ENCODE results near the gene TRAF1.

The TRAF1 gene

DNA sequence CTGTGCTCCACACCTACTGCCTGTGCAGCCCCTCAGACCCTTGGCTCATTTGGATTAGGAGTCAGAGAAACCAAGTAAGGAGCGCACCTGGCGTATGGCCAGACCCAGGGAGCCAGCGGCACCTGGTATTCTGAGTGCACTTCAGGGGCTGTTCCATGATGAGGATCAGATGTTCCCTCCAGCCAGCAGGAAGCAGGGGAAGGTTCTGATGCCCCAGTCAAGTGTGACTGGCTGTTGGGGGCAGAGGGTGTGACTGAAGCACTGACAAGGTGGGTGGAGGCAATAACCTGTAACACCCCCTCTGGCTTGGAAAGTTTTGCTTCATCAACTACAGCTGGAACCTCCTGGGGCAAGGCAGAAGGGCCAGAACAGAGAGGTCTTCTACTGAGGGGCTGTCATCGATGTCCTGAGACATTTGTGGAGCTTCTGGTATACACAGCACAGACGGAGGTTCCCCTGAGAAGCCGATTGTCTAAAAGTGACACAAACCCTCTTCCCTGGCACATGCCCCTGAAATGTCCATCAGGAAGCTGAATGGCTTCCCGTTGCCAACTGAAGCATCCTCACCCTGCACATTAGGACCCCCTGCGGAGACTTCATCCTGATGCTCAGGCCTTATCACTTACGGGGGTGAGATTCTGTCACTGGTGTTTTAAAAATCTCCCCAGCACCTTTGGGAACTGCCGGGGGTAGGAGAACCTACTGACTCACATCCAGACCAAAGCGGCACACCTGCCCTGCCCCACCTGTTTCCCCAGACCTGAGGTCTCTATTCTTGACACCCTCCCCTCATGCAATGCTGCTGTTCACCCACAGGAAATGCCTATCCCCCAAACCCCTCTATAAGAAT, 21.1 kb downstream of the TRAF1 start:
- no peaks in the 10 kb centered on the region for H3K36me3 ChIP-seq (ENCODE audit: control insufficient read depth, insufficient read depth, low read length)
- H3K4me3 ChIP-seq (ENCODE audit: insufficient read depth, low read depth, low read length), result no peak overlapping the region
- no peaks in the 10 kb centered on the region for H3K9me3 ChIP-seq (ENCODE audit: control insufficient read depth, low read length)
- H3K4me1 ChIP-seq (ENCODE audit: control insufficient read depth, insufficient read depth, low read length), result no peaks in the 10 kb centered on the region
- H3K27ac ChIP-seq (ENCODE audit: insufficient read depth, low read depth, low read length, poor library complexity, severe bottlenecking), result no peak overlapping the region
- no peaks in the 10 kb centered on the region for H3K27me3 ChIP-seq (ENCODE audit: control insufficient read depth, insufficient read depth, low read length, poor library complexity, severe bottlenecking)
- 94% methylated on average over 11 of the region's 11 CpGs for WGBS, 2 experiments

GRCh38 chr9:120904978-120905301, 21.7 kb downstream of the TRAF1 start:
- WGBS, 2 experiments, result 95% methylated on average over 11 of the region's 11 CpGs

GRCh38 chr9:120904061-120904977, 22.3 kb downstream of the TRAF1 start:
- no peaks in the 10 kb centered on the region for H3K9me3 ChIP-seq (ENCODE audit: control insufficient read depth, low read length)
- H3K27ac ChIP-seq (ENCODE audit: insufficient read depth, low read depth, low read length, poor library complexity, severe bottlenecking), result no peak overlapping the region
- H3K4me3 ChIP-seq (ENCODE audit: insufficient read depth, low read depth, low read length), result no peak overlapping the region
- H3K4me1 ChIP-seq (ENCODE audit: control insufficient read depth, insufficient read depth, low read length), result no peaks in the 10 kb centered on the region
- WGBS, 2 experiments, result 92% methylated on average over 16 of the region's 16 CpGs
- no peaks in the 10 kb centered on the region for H3K27me3 ChIP-seq (ENCODE audit: control insufficient read depth, insufficient read depth, low read length, poor library complexity, severe bottlenecking)
- no peaks in the 10 kb centered on the region for H3K36me3 ChIP-seq (ENCODE audit: control insufficient read depth, insufficient read depth, low read length)

More at GRCh38 chr9:120904978-120905301, 21.7 kb downstream of the TRAF1 start:
- H3K9me3 ChIP-seq (ENCODE audit: control insufficient read depth, low read length), result no peaks in the 10 kb centered on the region
- H3K27ac ChIP-seq (ENCODE audit: insufficient read depth, low read depth, low read length, poor library complexity, severe bottlenecking), result no peak overlapping the region
- H3K27me3 ChIP-seq (ENCODE audit: control insufficient read depth, insufficient read depth, low read length, poor library complexity, severe bottlenecking), result no peaks in the 10 kb centered on the region
- H3K4me1 ChIP-seq (ENCODE audit: control insufficient read depth, insufficient read depth, low read length), result no peaks in the 10 kb centered on the region
- no peak overlapping the region for H3K4me3 ChIP-seq (ENCODE audit: insufficient read depth, low read depth, low read length)
- no peaks in the 10 kb centered on the region for H3K36me3 ChIP-seq (ENCODE audit: control insufficient read depth, insufficient read depth, low read length)

DNA sequence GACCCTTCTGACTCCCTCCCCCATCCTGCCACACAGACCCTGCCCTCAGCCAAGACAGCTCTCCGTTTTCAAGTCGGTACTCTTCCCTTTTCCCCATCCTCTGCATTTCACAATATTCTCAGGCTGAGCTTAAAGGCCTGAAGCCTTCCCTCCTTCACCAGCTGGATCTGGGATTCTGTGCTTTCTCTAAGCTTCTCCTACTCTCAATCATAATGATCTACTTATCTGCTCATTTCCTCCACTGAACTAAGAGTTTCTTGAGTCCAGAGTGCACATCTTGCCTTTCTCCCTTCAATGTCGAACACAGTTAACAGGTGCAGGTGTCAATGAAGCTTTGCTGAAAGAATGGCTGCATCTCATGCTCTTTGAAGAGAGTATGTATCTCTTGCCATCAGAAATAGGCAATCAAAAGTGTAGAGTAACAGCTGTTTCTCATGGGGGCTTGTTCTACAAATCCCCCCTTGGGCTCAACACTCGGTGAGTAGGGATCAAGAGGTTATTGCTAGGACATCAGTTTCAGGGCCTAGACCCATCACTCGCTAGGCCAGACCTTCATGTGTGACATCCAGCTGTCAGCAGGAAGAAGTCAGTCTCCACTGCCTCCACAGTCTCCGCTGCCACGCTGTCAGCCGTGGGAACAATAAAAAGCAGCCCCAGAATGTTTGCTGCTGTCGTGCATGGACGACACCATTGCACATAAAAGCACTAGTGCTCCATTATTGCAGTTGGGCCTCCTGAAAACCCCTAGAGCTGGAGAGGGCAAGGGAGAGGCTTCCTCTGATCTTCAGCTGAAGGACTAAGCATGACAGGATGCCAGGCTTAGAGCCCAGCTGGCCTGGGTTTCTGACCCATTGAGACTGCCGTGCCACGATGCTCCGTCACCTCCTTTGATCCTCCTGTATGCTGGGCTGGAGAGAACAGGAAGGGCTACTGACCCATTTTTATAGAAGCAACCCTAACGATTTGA, 23.7 kb downstream of the TRAF1 start:
- Histone ChIP-seq H3K27me3 (ENCODE audit: control insufficient read depth, insufficient read depth, low read length, poor library complexity, severe bottlenecking) (no peaks in the 10 kb centered on the region), H3K4me1 (ENCODE audit: control insufficient read depth, insufficient read depth, low read length) (no peaks in the 10 kb centered on the region), H3K27ac (ENCODE audit: insufficient read depth, low read depth, low read length, poor library complexity, severe bottlenecking) (no peak overlapping the region), H3K9me3 (ENCODE audit: control insufficient read depth, low read length) (no peaks in the 10 kb centered on the region), H3K36me3 (ENCODE audit: control insufficient read depth, insufficient read depth, low read length) (no peaks in the 10 kb centered on the region), H3K4me3 (ENCODE audit: insufficient read depth, low read depth, low read length) (no peak overlapping the region)
- 88 to 90% methylated on average over 14 of the region's 14 CpGs for WGBS, 2 experiments

- no peaks in the 10 kb centered on the region for H3K27me3 ChIP-seq (ENCODE audit: control insufficient read depth, insufficient read depth, low read length, poor library complexity, severe bottlenecking)
- 85 to 87% methylated on average over 12 of the region's 12 CpGs for WGBS, 2 experiments
- H3K4me1 ChIP-seq (ENCODE audit: control insufficient read depth, insufficient read depth, low read length), result no peaks in the 10 kb centered on the region
- no peak overlapping the region for H3K4me3 ChIP-seq (ENCODE audit: insufficient read depth, low read depth, low read length)
- no peaks in the 10 kb centered on the region for H3K9me3 ChIP-seq (ENCODE audit: control insufficient read depth, low read length)
- H3K36me3 ChIP-seq (ENCODE audit: control insufficient read depth, insufficient read depth, low read length), result no peaks in the 10 kb centered on the region
- H3K27ac ChIP-seq (ENCODE audit: insufficient read depth, low read depth, low read length, poor library complexity, severe bottlenecking), result no peak overlapping the region
Measured at GRCh38 chr9:120901755-120902568, 24.6 kb downstream of the TRAF1 start.

GRCh38 chr9:120900824-120901223, 25.8 kb downstream of the TRAF1 start:
- WGBS, 2 experiments, result 93 to 94% methylated on average over 3 of the region's 3 CpGs
- no peaks in the 10 kb centered on the region for H3K36me3 ChIP-seq (ENCODE audit: control insufficient read depth, insufficient read depth, low read length)

GRCh38 chr9:120899490-120900068, 27.0 kb downstream of the TRAF1 start:
- H3K4me1 ChIP-seq (ENCODE audit: control insufficient read depth, insufficient read depth, low read length), result no peaks in the 10 kb centered on the region
- no peak overlapping the region for H3K4me3 ChIP-seq (ENCODE audit: insufficient read depth, low read depth, low read length)
- no peaks in the 10 kb centered on the region for H3K9me3 ChIP-seq (ENCODE audit: control insufficient read depth, low read length)
- 92 to 93% methylated on average over 6 of the region's 6 CpGs for WGBS, 2 experiments
- H3K27ac ChIP-seq (ENCODE audit: insufficient read depth, low read depth, low read length, poor library complexity, severe bottlenecking), result no peak overlapping the region
- no peaks in the 10 kb centered on the region for H3K36me3 ChIP-seq (ENCODE audit: control insufficient read depth, insufficient read depth, low read length)
- peaks cover 7% of the 10 kb centered on the region for H3K27me3 ChIP-seq (ENCODE audit: control insufficient read depth, insufficient read depth, low read length, poor library complexity, severe bottlenecking)

More at GRCh38 chr9:120900824-120901223, 25.8 kb downstream of the TRAF1 start:
- H3K4me1 ChIP-seq (ENCODE audit: control insufficient read depth, insufficient read depth, low read length), result no peaks in the 10 kb centered on the region
- no peak overlapping the region for H3K27ac ChIP-seq (ENCODE audit: insufficient read depth, low read depth, low read length, poor library complexity, severe bottlenecking)
- H3K9me3 ChIP-seq (ENCODE audit: control insufficient read depth, low read length), result no peaks in the 10 kb centered on the region
- H3K4me3 ChIP-seq (ENCODE audit: insufficient read depth, low read depth, low read length), result no peak overlapping the region
- H3K27me3 ChIP-seq (ENCODE audit: control insufficient read depth, insufficient read depth, low read length, poor library complexity, severe bottlenecking), result no peaks in the 10 kb centered on the region

DNA sequence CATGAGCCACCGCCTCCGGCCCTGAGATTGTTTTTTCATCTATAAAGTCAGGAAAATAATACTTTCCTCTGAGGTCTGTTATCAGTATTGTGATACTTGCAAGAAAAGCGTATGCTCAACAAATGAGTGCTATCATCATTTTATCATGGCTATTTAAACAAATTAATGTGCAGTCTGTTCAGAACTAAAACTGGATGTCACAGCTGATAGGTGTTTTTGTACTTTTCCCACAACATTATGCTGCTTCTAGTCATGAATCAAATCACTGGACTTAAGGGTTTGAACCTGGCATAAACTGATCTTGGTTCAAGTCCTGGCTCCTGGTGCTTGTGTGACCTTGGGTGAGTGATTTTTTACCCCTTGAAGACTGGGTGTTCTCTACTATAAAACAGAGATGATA, 28.2 kb downstream of the TRAF1 start:
- no peaks in the 10 kb centered on the region for H3K36me3 ChIP-seq (ENCODE audit: control insufficient read depth, insufficient read depth, low read length)
- H3K4me1 ChIP-seq (ENCODE audit: control insufficient read depth, insufficient read depth, low read length), result no peaks in the 10 kb centered on the region
- no peak overlapping the region for H3K4me3 ChIP-seq (ENCODE audit: insufficient read depth, low read depth, low read length)
- H3K9me3 ChIP-seq (ENCODE audit: control insufficient read depth, low read length), result no peaks in the 10 kb centered on the region
- H3K27me3 ChIP-seq (ENCODE audit: control insufficient read depth, insufficient read depth, low read length, poor library complexity, severe bottlenecking), result peaks cover 16% of the 10 kb centered on the region
- WGBS, 2 experiments, result 94 to 96% methylated on average over 3 of the region's 3 CpGs
- H3K27ac ChIP-seq (ENCODE audit: insufficient read depth, low read depth, low read length, poor library complexity, severe bottlenecking), result no peak overlapping the region

DNA sequence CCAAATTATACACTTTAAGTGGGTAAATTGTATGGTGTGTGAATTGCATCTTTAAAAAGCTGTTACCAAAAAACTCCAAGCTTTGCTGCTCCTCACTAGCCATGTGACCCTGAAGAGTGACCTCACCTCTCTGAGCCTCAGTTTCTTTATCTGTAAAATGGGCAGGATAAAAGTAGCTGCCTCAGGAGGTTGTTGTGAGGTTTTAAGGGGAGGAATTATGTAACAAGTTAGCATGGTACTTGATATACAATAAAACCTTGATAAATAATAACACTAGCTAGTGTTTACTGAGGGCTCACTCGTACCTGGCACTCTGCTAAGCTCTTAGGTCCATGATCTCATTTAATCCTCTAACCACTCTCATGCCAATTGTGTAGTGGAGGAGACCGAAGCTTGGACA, 30.6 kb downstream of the TRAF1 start:
- H3K36me3 ChIP-seq (ENCODE audit: control insufficient read depth, insufficient read depth, low read length), result no peaks in the 10 kb centered on the region
- peaks cover 16% of the 10 kb centered on the region for H3K27me3 ChIP-seq (ENCODE audit: control insufficient read depth, insufficient read depth, low read length, poor library complexity, severe bottlenecking)
- no peak overlapping the region for H3K4me3 ChIP-seq (ENCODE audit: insufficient read depth, low read depth, low read length)
- H3K27ac ChIP-seq (ENCODE audit: insufficient read depth, low read depth, low read length, poor library complexity, severe bottlenecking), result no peak overlapping the region
- H3K4me1 ChIP-seq (ENCODE audit: control insufficient read depth, insufficient read depth, low read length), result no peaks in the 10 kb centered on the region
- WGBS, 2 experiments, result 86 to 93% methylated on average over 1 to 2 of the region's 2 CpGs
- H3K9me3 ChIP-seq (ENCODE audit: control insufficient read depth, low read length), result no peaks in the 10 kb centered on the region
